Duodenal mucosa (tissue), 2 donors: ENCODE measurements around the gene MEGF9.

Source experiments
- H3K27ac ChIP-seq: one replicate; pipeline ENCODE4 v1.7.0; 2013; ENCODE audit warnings: low read depth, low read length
- H3K27me3 ChIP-seq, 2 donors: one replicate each; pipeline ENCODE4 v1.7.0; 2013; ENCODE audit warnings: low read length in 2 of 2, control low read depth in 1 of 2; ENCODE audit not compliant: insufficient read depth in 2 of 2, control insufficient read depth in 1 of 2
- H3K36me3 ChIP-seq, 2 donors: one replicate each; pipeline ENCODE4 v1.7.0; 2013; ENCODE audit warnings: low read length in 2 of 2, control low read depth in 1 of 2; ENCODE audit not compliant: insufficient read depth in 2 of 2, control insufficient read depth in 1 of 2
- H3K4me1 ChIP-seq, 2 donors: one replicate each; pipeline ENCODE4 v1.7.0; 2013; ENCODE audit warnings: low read length in 2 of 2, control low read depth in 1 of 2; ENCODE audit not compliant: insufficient read depth in 2 of 2, control insufficient read depth in 1 of 2
- H3K4me3 ChIP-seq, 2 donors: one replicate each; pipeline ENCODE4 v1.7.0; 2013; ENCODE audit warnings: low read length in 2 of 2, low read depth in 1 of 2
- H3K9ac ChIP-seq, 2 donors: one replicate each; pipeline ENCODE4 v1.7.0; 2013; ENCODE audit warnings: low read length in 2 of 2, low read depth in 1 of 2
- H3K9me3 ChIP-seq, 2 donors: one replicate each; pipeline ENCODE4 v1.7.0; 2013; ENCODE audit warnings: low read length in 2 of 2, control low read depth in 1 of 2; ENCODE audit not compliant: control insufficient read depth in 1 of 2

The MEGF9 gene

DNA sequence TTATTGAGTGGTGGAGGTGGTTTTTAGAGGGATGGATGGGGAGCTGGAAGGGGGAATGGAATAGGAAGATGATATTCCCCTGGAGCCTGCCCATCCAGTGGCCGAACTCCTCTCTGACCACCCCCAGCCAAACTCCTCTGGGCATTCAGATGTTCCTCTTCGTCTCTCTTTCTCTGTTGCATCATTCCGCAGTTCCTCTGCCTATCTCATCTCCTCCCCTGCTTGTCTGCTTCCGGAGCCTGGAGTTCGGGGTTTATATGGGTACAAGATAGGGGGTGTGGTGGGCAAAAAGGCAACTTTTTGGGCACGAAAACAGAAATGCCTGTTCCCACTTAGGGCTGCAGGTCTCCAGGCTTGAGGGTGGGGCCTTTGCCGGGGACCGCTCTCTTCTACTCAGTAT is 122.1 kb downstream of the MEGF9 start:
- no peaks in the 10 kb centered on the region for H3K9me3 ChIP-seq
- no peak overlapping the region for H3K9ac ChIP-seq
- no peaks in the 10 kb centered on the region for H3K4me1 ChIP-seq
- H3K36me3 ChIP-seq: no peaks in the 10 kb centered on the region
- H3K4me3 ChIP-seq: no peak overlapping the region
- no peaks in the 10 kb centered on the region for H3K27me3 ChIP-seq
- H3K27ac ChIP-seq: no peak overlapping the region

DNA sequence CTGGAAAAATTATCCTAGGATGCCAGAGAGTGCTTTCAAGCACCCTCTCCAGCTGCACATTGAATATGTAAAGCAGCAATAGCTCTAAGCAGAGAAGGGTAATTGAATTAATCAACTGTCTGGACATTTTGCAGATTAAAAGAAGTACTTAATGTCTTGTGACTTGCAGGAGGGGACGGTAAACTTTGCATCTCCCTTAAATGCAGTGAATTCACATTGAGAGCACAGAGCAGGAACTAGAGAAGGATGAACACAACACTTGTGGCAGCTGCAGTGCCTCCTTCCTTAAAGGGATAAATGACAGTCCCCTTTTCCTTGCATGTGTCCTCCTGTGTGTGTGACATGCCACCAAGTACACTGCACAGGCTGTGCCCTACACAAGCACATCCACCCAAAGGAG is 126.9 kb downstream of the MEGF9 start:
- Histone ChIP-seq H3K9ac (no peak overlapping the region), H3K36me3 (no peaks in the 10 kb centered on the region), H3K27ac (no peak overlapping the region), H3K9me3 (no peaks in the 10 kb centered on the region), H3K4me1 (peaks cover 0 to 6% of the 10 kb centered on the region in 2 donors), H3K27me3 (no peaks in the 10 kb centered on the region), H3K4me3 (no peak overlapping the region)

DNA sequence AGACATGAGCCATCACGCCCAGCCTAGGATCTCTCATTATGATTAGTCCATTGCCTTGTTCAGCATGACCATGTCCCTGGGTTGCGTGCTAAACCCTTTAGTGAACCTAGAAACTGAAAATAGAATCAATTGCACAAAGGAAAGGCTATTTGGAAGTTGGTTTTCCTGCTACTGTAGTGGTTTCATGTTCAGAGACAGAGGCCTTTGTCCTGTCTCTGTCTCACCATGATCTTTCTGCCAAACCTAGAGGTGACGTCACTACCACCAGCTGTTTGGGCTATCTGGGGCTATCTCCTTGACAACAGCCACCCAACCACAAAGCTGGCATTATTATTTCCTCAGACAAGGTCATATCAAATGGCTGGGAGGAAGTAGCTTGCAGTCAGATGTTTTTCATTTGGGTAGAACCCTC is 130.3 kb downstream of the MEGF9 start:
- no peak overlapping the region for H3K4me3 ChIP-seq
- H3K9me3 ChIP-seq: no peaks in the 10 kb centered on the region
- H3K27me3 ChIP-seq: no peaks in the 10 kb centered on the region
- H3K27ac ChIP-seq: no peak overlapping the region
- H3K9ac ChIP-seq: no peak overlapping the region
- H3K36me3 ChIP-seq: no peaks in the 10 kb centered on the region
- peaks cover 11 to 15% of the 10 kb centered on the region in 2 donors for H3K4me1 ChIP-seq

DNA sequence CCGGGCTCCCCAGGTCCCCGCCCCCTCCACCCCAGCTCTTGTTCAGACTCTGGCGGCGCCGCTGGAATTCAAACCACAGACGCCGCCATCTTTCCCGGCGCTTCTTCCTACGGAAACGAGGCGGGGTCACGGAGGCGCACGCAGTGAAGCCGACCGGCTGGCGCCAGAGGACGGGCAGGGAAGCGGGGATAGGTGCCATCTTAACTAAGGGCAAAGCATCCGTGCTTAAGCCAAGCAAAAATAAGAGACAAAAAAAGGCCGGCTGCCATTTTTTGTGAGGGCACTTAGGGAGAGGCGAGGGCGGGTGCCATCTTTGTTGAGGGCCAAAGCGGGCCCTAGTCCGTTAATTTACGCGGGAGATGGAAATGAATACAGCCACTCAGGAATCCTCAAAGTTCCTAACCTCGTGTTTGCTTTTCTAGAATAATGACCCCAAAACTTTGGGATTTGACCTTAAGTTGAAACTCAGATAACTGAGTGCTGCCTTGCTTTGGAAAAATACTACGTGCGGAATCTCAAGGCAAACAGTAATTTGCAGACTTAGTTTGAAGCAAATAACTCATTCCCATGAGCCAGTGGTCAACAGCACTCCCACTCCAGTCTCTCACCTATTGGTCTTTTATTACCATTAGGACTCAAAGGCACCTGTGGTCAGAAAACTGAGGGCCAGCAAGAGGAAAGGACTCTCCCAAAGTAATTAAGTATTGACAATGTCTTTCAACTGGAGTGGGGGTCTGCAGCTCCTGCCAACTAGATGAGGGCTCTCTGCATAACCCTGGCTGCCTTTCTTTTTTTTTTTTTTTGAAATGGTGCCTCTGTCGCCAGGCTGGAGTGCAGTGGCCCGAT is 134.0 kb downstream of the MEGF9 start, which contains the start of gene CDK5RAP2:
TSS of gene CDK5RAP2 (minus strand) at position 117 of the 846 bp plus-strand sequence. CDS start 189 bp downstream, outside the sequence.
- Histone ChIP-seq H3K27me3 (no peaks in the 10 kb centered on the region), H3K4me1 (peaks cover 14 to 19% of the 10 kb centered on the region in 2 donors), H3K9ac (peak within 1 kb of the TSS; percentile 79 to 82), H3K36me3 (no peaks in the 10 kb centered on the region), H3K4me3 (peak within 1 kb of the TSS; percentile 92 to 97), H3K9me3 (no peaks in the 10 kb centered on the region), H3K27ac (no peak within 1 kb of the TSS)

DNA sequence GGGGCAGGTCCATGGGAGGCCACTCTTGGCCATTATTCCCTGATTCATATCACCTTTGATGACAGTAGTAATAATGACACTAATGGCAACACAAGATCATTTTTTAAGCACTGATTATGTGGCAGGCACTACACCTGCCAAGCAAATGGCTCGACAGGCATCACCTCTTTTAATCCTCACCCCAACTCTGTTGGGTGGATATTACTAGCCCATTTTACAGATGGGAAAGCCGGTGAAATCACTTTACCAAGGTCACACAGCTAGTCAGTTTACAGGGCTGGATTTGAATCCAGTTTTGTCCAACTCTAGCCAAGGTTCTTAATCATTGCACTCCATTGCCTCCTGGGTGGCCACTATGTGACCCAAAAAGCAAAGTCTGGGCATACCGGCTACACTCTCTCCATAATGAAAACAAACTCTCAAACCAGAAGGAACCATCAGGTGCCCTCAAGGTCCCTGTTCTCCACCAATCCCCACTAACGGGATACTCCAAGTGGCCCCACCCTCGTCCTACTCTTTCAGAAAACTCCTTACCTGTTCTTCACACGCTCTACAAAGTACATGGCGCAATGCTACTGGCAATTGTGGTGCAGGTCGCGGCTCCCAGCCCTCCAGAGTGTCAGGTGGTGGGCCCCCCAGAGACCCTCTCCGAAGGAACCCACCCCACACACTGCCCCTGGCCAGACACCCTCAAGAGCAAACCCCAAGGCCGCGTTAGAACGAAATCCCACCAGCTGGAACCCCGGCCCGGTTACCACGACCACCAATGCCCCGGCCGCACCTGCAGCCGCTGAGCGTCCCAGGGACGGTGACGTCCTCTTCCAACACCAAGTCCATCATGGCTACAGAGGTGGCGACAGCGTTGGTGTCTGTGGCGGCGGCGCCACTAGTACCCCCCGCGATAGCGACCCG is 134.9 kb downstream of the MEGF9 start:
- H3K27ac ChIP-seq: no peak overlapping the region
- peak overlapping the region; percentile 92 to 97 for H3K4me3 ChIP-seq
- peaks cover 14 to 19% of the 10 kb centered on the region in 2 donors for H3K4me1 ChIP-seq
- no peaks in the 10 kb centered on the region for H3K36me3 ChIP-seq
- no peaks in the 10 kb centered on the region for H3K9me3 ChIP-seq
- H3K27me3 ChIP-seq: no peaks in the 10 kb centered on the region
- H3K9ac ChIP-seq: peak overlapping the region; percentile 79 to 82

DNA sequence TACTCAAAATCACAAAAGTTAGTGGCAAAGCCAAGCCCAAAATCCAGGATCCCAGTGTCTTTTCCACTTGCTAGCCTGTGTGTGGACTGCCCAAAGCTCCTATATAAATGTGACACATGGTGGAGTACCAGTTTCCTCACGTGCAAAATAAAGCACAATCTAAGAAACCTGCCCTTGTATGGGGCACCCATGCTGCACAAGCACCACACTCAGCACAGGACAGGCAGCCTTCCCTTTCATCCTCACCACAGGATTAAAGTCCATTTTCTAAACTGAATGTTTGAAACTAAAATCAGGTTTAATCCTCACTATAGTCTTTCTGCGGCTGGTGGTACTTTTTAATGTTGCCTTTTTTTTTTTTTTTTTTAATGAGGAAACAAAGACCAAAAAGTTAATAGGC is 139.8 kb downstream of the MEGF9 start:
- Histone ChIP-seq H3K4me3 (no peak overlapping the region), H3K4me1 (peaks cover 9% of the 10 kb centered on the region in 2 donors), H3K36me3 (peaks cover 9 to 24% of the 10 kb centered on the region in 2 donors), H3K9me3 (no peaks in the 10 kb centered on the region), H3K27me3 (no peaks in the 10 kb centered on the region), H3K9ac (no peak overlapping the region), H3K27ac (no peak overlapping the region)

DNA sequence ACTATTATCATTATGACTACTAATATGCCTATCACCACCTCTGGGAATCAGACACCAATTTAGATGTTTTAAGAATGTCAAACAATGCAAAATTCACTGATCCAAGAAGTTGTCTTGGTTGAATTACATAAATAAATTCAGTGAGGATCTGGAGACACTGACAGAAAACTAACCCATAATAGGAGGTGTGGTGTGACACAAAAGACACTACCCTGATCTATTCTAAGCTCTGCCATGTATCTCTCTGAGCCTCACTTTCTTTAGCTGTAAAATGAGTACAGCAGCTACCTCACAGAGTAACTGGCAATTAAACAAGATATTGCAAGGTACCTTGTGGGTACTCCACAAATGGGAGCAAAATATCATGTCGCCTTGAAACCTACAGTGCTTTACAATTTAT is 141.8 kb downstream of the MEGF9 start:
- Histone ChIP-seq H3K4me3 (no peak overlapping the region), H3K9me3 (no peaks in the 10 kb centered on the region), H3K36me3 (peaks cover 13 to 44% of the 10 kb centered on the region in 2 donors), H3K9ac (no peak overlapping the region), H3K4me1 (no peaks in the 10 kb centered on the region), H3K27ac (no peak overlapping the region), H3K27me3 (no peaks in the 10 kb centered on the region)

DNA sequence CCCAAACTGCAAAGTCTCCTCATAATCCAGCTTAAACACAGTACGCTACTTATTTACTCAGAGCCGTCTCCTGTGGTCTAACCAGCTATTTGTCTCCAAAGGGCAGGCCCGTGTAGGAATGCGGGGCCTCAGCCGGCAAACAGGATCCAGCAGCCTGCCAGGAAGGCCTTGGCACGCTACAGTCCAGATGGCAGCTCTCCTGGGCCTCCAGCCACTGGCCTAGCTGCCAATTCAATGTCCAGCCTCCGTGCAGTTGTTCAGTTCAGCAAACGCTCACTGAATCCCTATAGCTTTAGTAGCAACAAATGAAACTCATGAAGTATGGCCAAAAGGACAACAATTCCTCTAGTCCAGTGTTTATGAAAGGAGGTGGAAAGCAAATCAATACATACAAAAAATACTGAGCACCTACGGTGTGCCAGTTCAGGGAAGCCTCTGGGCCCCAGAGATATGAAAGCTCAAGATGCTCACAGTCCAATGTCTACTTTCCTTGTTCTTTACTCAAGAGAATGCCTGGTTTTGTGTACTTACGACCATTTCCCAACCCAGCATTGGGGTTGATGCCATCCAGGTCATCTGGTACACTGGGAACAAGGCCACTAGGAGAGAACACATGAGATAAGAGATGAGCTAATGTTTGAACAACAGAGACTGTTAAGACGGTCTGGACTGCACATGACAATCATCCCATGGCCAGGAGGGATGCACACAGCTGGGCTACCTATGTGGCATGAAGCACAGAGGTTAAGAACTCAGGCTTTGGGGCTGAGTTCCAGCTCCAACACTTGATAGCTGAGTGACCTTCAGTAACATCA is 142.6 kb downstream of the MEGF9 start:
- H3K27me3 ChIP-seq: no peaks in the 10 kb centered on the region
- H3K4me3 ChIP-seq: no peak overlapping the region
- H3K9ac ChIP-seq: no peak overlapping the region
- H3K4me1 ChIP-seq: no peaks in the 10 kb centered on the region
- peaks cover 14 to 52% of the 10 kb centered on the region in 2 donors for H3K36me3 ChIP-seq
- H3K27ac ChIP-seq: no peak overlapping the region
- H3K9me3 ChIP-seq: no peaks in the 10 kb centered on the region

DNA sequence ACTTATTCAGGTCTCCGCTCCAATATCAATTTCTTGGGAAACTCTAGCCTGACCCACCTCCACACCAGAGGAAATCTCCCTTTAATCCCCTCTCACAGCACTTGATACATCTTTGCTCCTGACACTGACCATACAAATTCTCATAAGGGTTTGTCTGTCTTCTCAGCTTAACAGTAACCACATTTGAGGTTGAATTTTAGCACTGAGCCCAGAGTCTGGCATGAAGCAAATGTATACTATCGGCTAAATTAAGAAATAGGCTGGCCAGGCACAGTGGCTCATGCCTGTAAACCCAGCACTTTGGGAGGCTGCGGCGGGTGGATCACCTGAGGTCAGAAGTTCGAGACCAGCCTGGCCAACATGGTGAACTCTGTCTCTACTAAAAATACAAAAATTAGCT is 144.0 kb downstream of the MEGF9 start:
- no peak overlapping the region for H3K4me3 ChIP-seq
- H3K27me3 ChIP-seq: no peaks in the 10 kb centered on the region
- H3K9me3 ChIP-seq: no peaks in the 10 kb centered on the region
- H3K36me3 ChIP-seq: peaks cover 19 to 61% of the 10 kb centered on the region in 2 donors
- H3K9ac ChIP-seq: no peak overlapping the region
- H3K4me1 ChIP-seq: no peaks in the 10 kb centered on the region
- H3K27ac ChIP-seq: no peak overlapping the region
